KMS-11 (cell line): ENCODE measurements around the gene APRT.
"Not testable (repeated sequence)": the region's sequence is repeated elsewhere in the genome, so short reads cannot be mapped to it uniquely, and the experiment has no call there.

ENCODE experiments used
- H2AFZ ChIP-seq: fragments of 200-600 bp; sonication (generic); 2 replicates; pipeline ENCODE4 v1.6.1; 2016; ENCODE audit warnings: antibody characterized with exemption, mixed run types, low read depth
- H3K27ac ChIP-seq: fragments of 200-600 bp; sonication (generic); 2 replicates; pipeline ENCODE4 v1.6.1; 2016; ENCODE audit warnings: mild to moderate bottlenecking, mixed run types
- H3K27me3 ChIP-seq: fragments of 200-600 bp; sonication (generic); 2 replicates; pipeline ENCODE4 v1.6.1; 2017; ENCODE audit warnings: mild to moderate bottlenecking, low read depth, mixed run types, moderate library complexity; ENCODE audit not compliant: insufficient read depth
- H3K36me3 ChIP-seq: fragments of 200-600 bp; sonication (generic); 2 replicates; pipeline ENCODE4 v1.6.1; 2017; ENCODE audit warnings: mild to moderate bottlenecking, mixed run types; ENCODE audit not compliant: insufficient read depth
- H3K4me1 ChIP-seq: fragments of 200-600 bp; sonication (generic); 2 replicates; pipeline ENCODE4 v1.6.1; 2016; ENCODE audit warnings: mild to moderate bottlenecking, low read depth, mixed run types; ENCODE audit not compliant: poor library complexity, severe bottlenecking
- H3K4me2 ChIP-seq: fragments of 200-600 bp; sonication (generic); 2 replicates; pipeline ENCODE4 v1.7.0; 2016; ENCODE audit warnings: mild to moderate bottlenecking, mixed run types
- H3K4me3 ChIP-seq: fragments of 200-600 bp; sonication (generic); IDR thresholded peaks from 2 replicates; pipeline ENCODE4 v1.6.1; 2017; ENCODE audit warnings: low read depth, low read length, mixed read lengths; ENCODE audit not compliant: insufficient read depth
- H3K79me2 ChIP-seq: fragments of 200-600 bp; sonication (generic); 2 replicates; pipeline ENCODE4 v1.6.1; 2016; ENCODE audit warnings: low read depth, mixed run types; ENCODE audit not compliant: insufficient read depth
- H3K9ac ChIP-seq: fragments of 200-600 bp; sonication (generic); 2 replicates; pipeline ENCODE4 v1.6.1; 2016; ENCODE audit warnings: mild to moderate bottlenecking, mixed run types
- H4K20me1 ChIP-seq: fragments of 200-600 bp; sonication (generic); 2 replicates; pipeline ENCODE4 v1.6.1; 2016; ENCODE audit warnings: mild to moderate bottlenecking, mixed run types; ENCODE audit not compliant: insufficient read depth
- TF ChIP-seq, protein P1 (sequence below): fragments of 200-600 bp; sonication (generic); conservative IDR thresholded peaks from 2 replicates; pipeline ENCODE4 v1.6.1; 2017; ENCODE audit warnings: low read depth, mild to moderate bottlenecking, antibody characterized with exemption, low read length, moderate library complexity, mixed read lengths

The APRT gene

DNA sequence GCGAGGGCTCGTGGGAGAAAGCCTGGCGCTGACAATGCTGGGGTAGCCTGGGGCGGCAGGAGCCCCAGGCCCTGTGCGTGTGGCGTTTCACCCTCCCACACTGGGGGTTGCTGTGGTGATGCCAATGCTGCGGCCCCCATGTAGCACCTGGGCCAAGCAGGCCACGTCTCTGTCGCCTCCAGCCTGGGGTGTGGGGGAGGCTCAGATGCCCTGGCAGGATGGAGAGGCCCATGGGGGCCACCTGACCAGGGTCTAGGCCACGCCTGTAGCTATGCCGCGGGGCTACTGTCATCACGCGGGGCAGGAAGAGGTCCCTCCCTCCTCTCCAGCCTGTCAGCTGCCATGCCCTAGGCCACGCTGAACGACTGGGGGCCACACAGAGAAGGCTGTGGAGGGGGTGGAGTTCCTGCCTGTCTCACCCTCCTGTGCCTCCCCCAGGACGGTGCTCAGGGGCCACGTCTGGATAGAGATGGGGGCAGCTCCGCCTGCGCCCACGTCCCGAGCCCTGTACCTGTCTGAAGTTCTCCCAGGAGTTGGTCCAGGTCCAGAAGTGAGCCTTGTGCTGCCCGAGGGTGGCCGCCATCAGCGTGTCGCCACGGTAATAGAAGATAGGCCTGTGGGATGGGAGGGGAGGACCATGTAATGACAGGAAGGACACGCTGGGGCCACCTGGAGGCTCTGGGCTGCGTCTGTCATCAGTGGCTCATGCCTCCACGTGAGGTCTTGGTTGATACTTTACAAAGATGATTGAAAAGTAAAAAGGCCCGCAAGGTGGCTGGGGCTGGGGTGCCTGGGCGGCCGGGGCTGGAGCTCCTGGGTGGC lies 12.7 kb upstream of the APRT start:
- Histone ChIP-seq H3K9ac (no peak overlapping the region), H3K36me3 (no peaks in the 10 kb centered on the region), H3K4me3 (no peak overlapping the region), H2AFZ (no peak overlapping the region), H4K20me1 (no peaks in the 10 kb centered on the region), H3K27me3 (no peaks in the 10 kb centered on the region), H3K4me1 (no peaks in the 10 kb centered on the region), H3K79me2 (no peaks in the 10 kb centered on the region), H3K4me2 (no peak overlapping the region), H3K27ac (no peak overlapping the region)
- TF ChIP-seq, protein P1, sequence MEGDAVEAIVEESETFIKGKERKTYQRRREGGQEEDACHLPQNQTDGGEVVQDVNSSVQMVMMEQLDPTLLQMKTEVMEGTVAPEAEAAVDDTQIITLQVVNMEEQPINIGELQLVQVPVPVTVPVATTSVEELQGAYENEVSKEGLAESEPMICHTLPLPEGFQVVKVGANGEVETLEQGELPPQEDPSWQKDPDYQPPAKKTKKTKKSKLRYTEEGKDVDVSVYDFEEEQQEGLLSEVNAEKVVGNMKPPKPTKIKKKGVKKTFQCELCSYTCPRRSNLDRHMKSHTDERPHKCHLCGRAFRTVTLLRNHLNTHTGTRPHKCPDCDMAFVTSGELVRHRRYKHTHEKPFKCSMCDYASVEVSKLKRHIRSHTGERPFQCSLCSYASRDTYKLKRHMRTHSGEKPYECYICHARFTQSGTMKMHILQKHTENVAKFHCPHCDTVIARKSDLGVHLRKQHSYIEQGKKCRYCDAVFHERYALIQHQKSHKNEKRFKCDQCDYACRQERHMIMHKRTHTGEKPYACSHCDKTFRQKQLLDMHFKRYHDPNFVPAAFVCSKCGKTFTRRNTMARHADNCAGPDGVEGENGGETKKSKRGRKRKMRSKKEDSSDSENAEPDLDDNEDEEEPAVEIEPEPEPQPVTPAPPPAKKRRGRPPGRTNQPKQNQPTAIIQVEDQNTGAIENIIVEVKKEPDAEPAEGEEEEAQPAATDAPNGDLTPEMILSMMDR: no peak

DNA sequence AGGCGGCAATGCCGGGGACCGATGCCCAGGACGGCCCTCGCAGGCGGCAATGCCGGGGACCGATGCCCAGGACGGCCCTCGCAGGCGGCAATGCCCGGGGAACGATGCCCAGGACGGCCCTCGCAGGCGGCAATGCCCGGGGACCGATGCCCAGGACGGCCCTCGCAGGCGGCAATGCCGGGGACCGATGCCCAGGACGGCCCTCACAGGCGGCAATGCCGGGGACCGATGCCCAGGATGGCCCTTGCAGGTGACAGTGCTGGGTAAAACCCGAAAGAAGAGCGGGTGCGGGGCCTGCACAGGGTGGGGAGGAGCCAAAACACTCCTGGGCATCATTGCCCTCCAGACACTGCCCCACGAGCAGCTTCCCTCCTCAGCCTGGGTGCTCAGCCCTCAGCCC lies 11.9 kb upstream of the APRT start:
- H3K36me3 ChIP-seq, H3K9ac ChIP-seq, H3K4me1 ChIP-seq, H3K79me2 ChIP-seq, H3K4me3 ChIP-seq, H3K27ac ChIP-seq, H2AFZ ChIP-seq, H4K20me1 ChIP-seq, H3K4me2 ChIP-seq, H3K27me3 ChIP-seq: not testable (repeated sequence)

DNA sequence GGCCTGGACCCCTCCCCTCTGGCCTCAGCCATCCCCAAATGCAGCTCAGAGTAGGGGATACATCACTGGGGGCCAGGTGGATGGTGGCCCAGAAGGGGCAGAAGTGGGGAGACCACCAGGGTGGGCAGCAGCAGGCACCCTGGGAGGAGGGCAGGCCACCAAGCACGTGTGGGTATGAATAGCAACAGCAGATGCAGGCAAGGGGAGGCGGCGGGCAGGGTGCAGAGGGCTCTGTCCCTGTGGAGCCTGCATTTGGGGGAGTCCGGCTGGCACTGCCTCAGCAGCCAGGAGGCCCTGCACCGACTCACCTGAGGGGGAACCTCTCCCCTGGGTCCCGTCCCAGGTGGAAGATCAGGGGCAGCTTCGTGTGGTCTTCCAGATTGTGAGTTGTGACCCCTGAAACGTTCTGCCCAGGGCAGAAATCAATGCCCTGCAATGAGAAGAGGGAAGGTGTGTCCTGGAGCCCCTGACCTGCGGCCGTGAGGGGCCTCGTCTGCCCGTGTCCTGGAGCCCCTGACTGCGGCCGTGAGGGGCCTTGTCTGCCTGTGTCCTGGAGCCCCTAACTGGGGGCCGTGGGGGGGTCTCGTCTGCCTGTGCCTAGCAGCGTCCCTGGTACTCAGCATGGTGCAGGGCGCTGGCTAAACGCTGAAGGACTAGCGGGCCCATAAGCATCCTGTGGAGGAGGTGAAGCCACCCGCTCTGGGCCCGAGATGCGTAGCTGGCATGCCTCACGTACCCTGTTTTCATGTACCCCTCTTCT lies 10.7 kb upstream of the APRT start:
- TF ChIP-seq, protein P1: no peak
- H3K36me3 ChIP-seq: no peaks in the 10 kb centered on the region
- no peak overlapping the region for H3K9ac ChIP-seq

DNA sequence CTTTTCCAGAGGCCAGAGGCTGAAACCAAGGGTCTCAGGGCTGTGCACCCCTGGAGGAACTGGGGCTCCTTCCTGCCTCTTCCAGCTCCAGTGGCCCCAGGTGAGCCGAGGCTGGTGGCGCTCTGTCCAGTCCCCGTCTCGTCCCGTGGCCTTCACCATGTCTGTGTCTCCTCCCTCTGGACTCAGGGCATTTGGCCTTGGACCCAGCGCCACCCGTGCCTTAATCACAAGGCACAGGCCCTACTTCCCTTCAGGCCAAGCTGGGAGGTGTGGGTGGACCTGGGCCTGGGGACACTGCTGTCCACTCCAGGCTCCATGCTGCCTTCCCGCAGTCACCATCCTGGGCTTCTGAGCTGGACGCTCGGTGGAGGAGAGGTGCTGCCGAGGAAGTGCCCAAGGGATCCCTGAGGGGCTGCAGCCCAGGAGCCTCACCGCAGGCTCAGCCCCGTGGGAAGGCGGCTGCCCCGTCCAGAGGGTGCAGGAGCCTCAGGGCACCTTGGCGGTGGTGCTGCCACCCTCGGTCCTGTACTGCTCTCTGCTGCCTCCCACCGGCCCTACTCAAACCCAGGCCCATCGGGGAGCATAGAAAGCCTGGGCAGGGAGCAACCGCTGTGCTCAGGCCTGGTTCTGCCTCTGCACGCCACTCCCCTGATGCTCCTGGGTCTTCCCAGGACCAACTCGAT lies 9.6 kb upstream of the APRT start:
- no peaks in the 10 kb centered on the region for H4K20me1 ChIP-seq
- H2AFZ ChIP-seq: no peak overlapping the region
- no peaks in the 10 kb centered on the region for H3K36me3 ChIP-seq
- no peak overlapping the region for H3K4me3 ChIP-seq
- TF ChIP-seq, protein P1: no peak
- H3K4me1 ChIP-seq: no peaks in the 10 kb centered on the region
- H3K27me3 ChIP-seq: no peaks in the 10 kb centered on the region
- no peak overlapping the region for H3K9ac ChIP-seq
- H3K27ac ChIP-seq: no peak overlapping the region
- H3K79me2 ChIP-seq: no peaks in the 10 kb centered on the region
- no peak overlapping the region for H3K4me2 ChIP-seq

More for the DNA sequence above, 10.7 kb upstream of the APRT start:
- H3K4me1 ChIP-seq: no peaks in the 10 kb centered on the region
- no peaks in the 10 kb centered on the region for H4K20me1 ChIP-seq
- H3K27me3 ChIP-seq: no peaks in the 10 kb centered on the region
- H3K4me3 ChIP-seq: no peak overlapping the region
- no peak overlapping the region for H2AFZ ChIP-seq
- H3K79me2 ChIP-seq: no peaks in the 10 kb centered on the region
- no peak overlapping the region for H3K4me2 ChIP-seq
- H3K27ac ChIP-seq: no peak overlapping the region
